Naive B cell (primary cell): Measurements from ENCODE around the gene CREBBP. TPM values are rescaled to one million over a fixed set of nuclear protein-coding genes. Genes with fewer than 3 reads are reported as not detected.

Experiments used
- ATAC-seq, 2 donors: fragments of 150-1000 bp; cut with Tn5 transposase; 2 replicates each; pipeline ENCODE4 v1.10.0; 2021; ENCODE audit warnings: low read depth in 2 of 2, mild to moderate bottlenecking in 2 of 2, moderate library complexity in 2 of 2
- DNase-seq: peaks from one replicate; pipeline ENCODE4 v3.0.0; 2022
- H3K27ac Mint-ChIP-seq, 6 donors: one replicate each; pipeline ENCODE4 v1.8.0; 2020 to 2022; ENCODE audit warnings: mild to moderate bottlenecking in 6 of 6, mixed read lengths in 6 of 6, moderate library complexity in 5 of 6, inconsistent platforms in 2 of 6
- H3K27me3 Mint-ChIP-seq, 3 donors: one replicate each; pipeline ENCODE4 v1.8.0; 2021 to 2022; ENCODE audit warnings: mixed read lengths in 3 of 3, mild to moderate bottlenecking in 1 of 3
- H3K36me3 Mint-ChIP-seq, 2 donors: one replicate each; pipeline ENCODE4 v1.8.0; 2020 to 2022; ENCODE audit warnings: mixed read lengths in 2 of 2, inconsistent platforms in 1 of 2, mild to moderate bottlenecking in 1 of 2
- H3K4me1 Mint-ChIP-seq, 3 donors: one replicate each; pipeline ENCODE4 v1.8.0; 2020 to 2022; ENCODE audit warnings: mixed read lengths in 3 of 3, inconsistent platforms in 1 of 3, mild to moderate bottlenecking in 1 of 3, moderate library complexity in 1 of 3
- H3K4me3 Mint-ChIP-seq, 8 donors: one replicate each; pipeline ENCODE4 v1.8.0; 2020 to 2022; ENCODE audit warnings: mild to moderate bottlenecking in 8 of 8, mixed read lengths in 8 of 8, moderate library complexity in 8 of 8, inconsistent platforms in 2 of 8
- H3K9me3 Mint-ChIP-seq, 7 donors: one replicate each; pipeline ENCODE4 v1.8.0; 2020 to 2022; ENCODE audit warnings: mixed read lengths in 7 of 7, mild to moderate bottlenecking in 5 of 7, inconsistent platforms in 2 of 7, moderate library complexity in 1 of 7
- polyA plus RNA-seq, 6 donors: library from polyadenylated mRNA; unstranded; fragments of 300-500 nt; fragmentation: Illumina TruSeq; gene quantifications; one replicate each; pipeline ENCODE4 v1.2.3, GENCODE V29; 2021; ENCODE audit warnings: low read depth in 6 of 6

CREBBP gene
- polyA plus RNA-seq, 6 donors from 2014 or later, result 2.6 to 23.5 (median 7.2) TPM

- Mint-ChIP-seq H3K27ac (peak overlapping the region; percentile 2 to 82 (median 52)), H3K27me3 (no peaks in the 10 kb centered on the region), H3K4me3 (peak overlapping the region in 6 of 8 donors; percentile 6 to 73 (median 48)), H3K4me1 (peaks cover 69 to 97% (median 86%) of the 10 kb centered on the region in 3 donors), H3K9me3 (no peaks in the 10 kb centered on the region), H3K36me3 (peaks cover 0 to 7% of the 10 kb centered on the region in 2 donors)
- no peak for DNase-seq
- ATAC-seq, result peak in 1 of 2 donors; percentile 44
These were observed 57.1 kb downstream of the CREBBP start for GRCh38 chr16:3823427-3823826.

GRCh38 chr16:3822366-3823045 lies 58.0 kb downstream of the CREBBP start:
- no peaks in the 10 kb centered on the region for H3K27me3 Mint-ChIP-seq
- peaks cover 0 to 7% of the 10 kb centered on the region in 2 donors for H3K36me3 Mint-ChIP-seq
- peaks cover 78 to 99% (median 95%) of the 10 kb centered on the region in 3 donors for H3K4me1 Mint-ChIP-seq
- peak overlapping the region in 5 of 6 donors; percentile 23 to 65 (median 28) for H3K27ac Mint-ChIP-seq
- ATAC-seq, result no peak
- no peaks in the 10 kb centered on the region for H3K9me3 Mint-ChIP-seq
- H3K4me3 Mint-ChIP-seq, result peak overlapping the region in 6 of 8 donors; percentile 33 to 73 (median 45)
- DNase-seq, result no peak

GRCh38 chr16:3821184-3821583 lies 59.3 kb downstream of the CREBBP start:
- no peaks in the 10 kb centered on the region for H3K9me3 Mint-ChIP-seq
- no peaks in the 10 kb centered on the region for H3K27me3 Mint-ChIP-seq
- DNase-seq (no peak), ATAC-seq (no peak)
- peaks cover 84 to 100% (median 100%) of the 10 kb centered on the region in 3 donors for H3K4me1 Mint-ChIP-seq
- no peak overlapping the region for H3K4me3 Mint-ChIP-seq
- H3K27ac Mint-ChIP-seq, result peak overlapping the region in 1 of 6 donors; percentile 56
- peaks cover 0 to 7% of the 10 kb centered on the region in 2 donors for H3K36me3 Mint-ChIP-seq

GRCh38 chr16:3819746-3820724 lies 60.5 kb downstream of the CREBBP start:
- Mint-ChIP-seq H3K27me3 (no peaks in the 10 kb centered on the region), H3K36me3 (peaks cover 0 to 7% of the 10 kb centered on the region in 2 donors), H3K9me3 (no peaks in the 10 kb centered on the region), H3K27ac (peak overlapping the region; percentile 4 to 85 (median 68)), H3K4me3 (peak overlapping the region in 5 of 8 donors; percentile 18 to 78 (median 72)), H3K4me1 (peaks cover 80 to 95% (median 94%) of the 10 kb centered on the region in 3 donors)
- ATAC-seq (no peak), DNase-seq (no peak)

- peaks cover 75 to 95% (median 94%) of the 10 kb centered on the region in 3 donors for H3K4me1 Mint-ChIP-seq
- ATAC-seq (peak in 1 of 2 donors; percentile 18), DNase-seq (no peak)
- peak overlapping the region; percentile 34 to 82 (median 76) for H3K4me3 Mint-ChIP-seq
- H3K27me3 Mint-ChIP-seq, result no peaks in the 10 kb centered on the region
- H3K27ac Mint-ChIP-seq, result peak overlapping the region; percentile 80 to 94 (median 88)
- peaks cover 0 to 7% of the 10 kb centered on the region in 2 donors for H3K36me3 Mint-ChIP-seq
- no peaks in the 10 kb centered on the region for H3K9me3 Mint-ChIP-seq
These were observed 61.4 kb downstream of the CREBBP start for GRCh38 chr16:3819175-3819527.

GRCh38 chr16:3816326-3816725 lies 64.2 kb downstream of the CREBBP start:
- H3K9me3 Mint-ChIP-seq, result no peaks in the 10 kb centered on the region
- no peaks in the 10 kb centered on the region for H3K27me3 Mint-ChIP-seq
- no peak for ATAC-seq
- DNase-seq, result no peak
- peak overlapping the region in 4 of 6 donors; percentile 3 to 92 (median 82) for H3K27ac Mint-ChIP-seq
- no peaks in the 10 kb centered on the region for H3K36me3 Mint-ChIP-seq
- H3K4me3 Mint-ChIP-seq, result peak overlapping the region in 4 of 8 donors; percentile 22 to 78 (median 73)
- peaks cover 66 to 85% (median 83%) of the 10 kb centered on the region in 3 donors for H3K4me1 Mint-ChIP-seq

- Mint-ChIP-seq H3K9me3 (no peaks in the 10 kb centered on the region), H3K27me3 (no peaks in the 10 kb centered on the region), H3K4me1 (peaks cover 63 to 84% (median 77%) of the 10 kb centered on the region in 3 donors), H3K36me3 (no peaks in the 10 kb centered on the region), H3K27ac (peak overlapping the region in 4 of 6 donors; percentile 21 to 68 (median 50)), H3K4me3 (no peak overlapping the region)
- DNase-seq (no peak), ATAC-seq (no peak)
These were observed 65.8 kb downstream of the CREBBP start for GRCh38 chr16:3814755-3815154.

- Mint-ChIP-seq H3K27me3 (no peaks in the 10 kb centered on the region), H3K27ac (peak overlapping the region in 4 of 6 donors; percentile 0 to 58 (median 40)), H3K4me1 (peaks cover 55 to 82% (median 68%) of the 10 kb centered on the region in 3 donors), H3K4me3 (no peak overlapping the region), H3K9me3 (no peaks in the 10 kb centered on the region), H3K36me3 (no peaks in the 10 kb centered on the region)
- ATAC-seq, result no peak
- DNase-seq, result no peak
These were observed 67.9 kb downstream of the CREBBP start for GRCh38 chr16:3812469-3813172.

- peaks cover 55 to 82% (median 68%) of the 10 kb centered on the region in 3 donors for H3K4me1 Mint-ChIP-seq
- H3K4me3 Mint-ChIP-seq, result no peak overlapping the region
- ATAC-seq (no peak), DNase-seq (no peak)
- H3K27ac Mint-ChIP-seq, result peak overlapping the region in 4 of 6 donors; percentile 37 to 80 (median 54)
- H3K27me3 Mint-ChIP-seq, result no peaks in the 10 kb centered on the region
- H3K36me3 Mint-ChIP-seq, result peaks cover 0 to 6% of the 10 kb centered on the region in 2 donors
- no peaks in the 10 kb centered on the region for H3K9me3 Mint-ChIP-seq
These were observed 69.7 kb downstream of the CREBBP start for GRCh38 chr16:3810818-3811217.

- peaks cover 60 to 86% (median 73%) of the 10 kb centered on the region in 3 donors for H3K4me1 Mint-ChIP-seq
- no peak for ATAC-seq
- no peaks in the 10 kb centered on the region for H3K9me3 Mint-ChIP-seq
- H3K4me3 Mint-ChIP-seq, result no peak overlapping the region
- peak overlapping the region; percentile 8 to 64 (median 41) for H3K27ac Mint-ChIP-seq
- peaks cover 0 to 6% of the 10 kb centered on the region in 2 donors for H3K36me3 Mint-ChIP-seq
- DNase-seq, result no peak
- H3K27me3 Mint-ChIP-seq, result no peaks in the 10 kb centered on the region
These were observed 70.3 kb downstream of the CREBBP start for GRCh38 chr16:3810198-3810664.

- Mint-ChIP-seq H3K36me3 (peaks cover 0 to 6% of the 10 kb centered on the region in 2 donors), H3K4me3 (peak overlapping the region in 1 of 8 donors; percentile 30), H3K27me3 (no peaks in the 10 kb centered on the region), H3K9me3 (no peaks in the 10 kb centered on the region), H3K27ac (peak overlapping the region; percentile 26 to 90 (median 64)), H3K4me1 (peaks cover 65 to 80% (median 71%) of the 10 kb centered on the region in 3 donors)
- no peak for DNase-seq
- ATAC-seq, result no peak
These were observed 72.0 kb downstream of the CREBBP start for GRCh38 chr16:3808308-3809063.

GRCh38 chr16:3807425-3808123 lies 72.9 kb downstream of the CREBBP start:
- DNase-seq, result no peak
- Mint-ChIP-seq H3K27ac (peak overlapping the region in 4 of 6 donors; percentile 55 to 94 (median 83)), H3K9me3 (no peaks in the 10 kb centered on the region), H3K36me3 (peaks cover 0 to 6% of the 10 kb centered on the region in 2 donors), H3K4me3 (no peak overlapping the region), H3K4me1 (peaks cover 62 to 77% (median 68%) of the 10 kb centered on the region in 3 donors), H3K27me3 (no peaks in the 10 kb centered on the region)
- ATAC-seq, result no peak
